ENCODE measurements around the gene FFAR3.
"Not testable (repeated sequence)": the region's sequence is repeated elsewhere in the genome, so short reads cannot be mapped to it uniquely, and the experiment has no call there.

Gene FFAR3

DNA sequence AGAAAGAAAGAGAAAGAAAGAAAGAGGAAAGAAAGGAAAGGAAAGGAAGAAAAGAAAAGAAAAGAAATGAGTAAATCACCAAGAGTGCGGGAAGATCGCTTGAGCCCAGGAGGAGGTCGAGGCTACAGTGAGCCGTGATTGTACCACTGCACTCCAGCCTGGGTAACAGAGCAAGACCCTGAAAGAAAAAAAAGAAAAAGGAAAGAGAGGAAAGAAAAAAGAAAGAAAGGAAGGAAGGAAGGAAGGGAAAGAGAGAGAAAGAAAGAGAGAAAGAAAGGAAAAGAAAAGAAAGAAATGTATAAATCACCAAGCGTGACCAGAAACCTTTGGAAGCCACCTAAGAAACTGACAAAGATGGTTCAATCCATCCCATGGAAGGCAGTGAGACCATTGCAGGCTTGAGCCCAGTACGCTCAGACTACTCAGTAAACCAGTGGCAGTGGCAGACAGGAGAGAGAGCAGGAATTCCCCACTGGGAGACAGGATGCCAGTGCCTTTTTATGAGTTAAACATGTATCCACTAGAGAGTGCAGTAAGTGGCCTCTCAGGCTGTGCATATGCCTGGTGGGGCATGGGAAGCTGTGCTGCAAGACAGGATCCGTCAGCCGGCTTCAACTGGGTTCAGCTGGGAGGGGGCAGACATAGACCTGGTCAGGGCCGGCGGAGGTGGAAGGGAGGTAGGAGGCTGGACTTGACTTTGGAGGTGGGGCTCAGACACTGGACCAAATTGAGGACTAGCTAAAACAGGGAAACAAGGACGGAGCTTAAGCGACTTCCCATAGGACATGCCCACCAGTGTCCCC is 17.4 kb downstream of the FFAR3 start:
- DNase-seq (ENCODE audit: low spot score): no peak

- no peak for DNase-seq (ENCODE audit: low spot score)
These were observed 19.4 kb downstream of the FFAR3 start for GRCh38 chr19:35377656-35378055.

DNA sequence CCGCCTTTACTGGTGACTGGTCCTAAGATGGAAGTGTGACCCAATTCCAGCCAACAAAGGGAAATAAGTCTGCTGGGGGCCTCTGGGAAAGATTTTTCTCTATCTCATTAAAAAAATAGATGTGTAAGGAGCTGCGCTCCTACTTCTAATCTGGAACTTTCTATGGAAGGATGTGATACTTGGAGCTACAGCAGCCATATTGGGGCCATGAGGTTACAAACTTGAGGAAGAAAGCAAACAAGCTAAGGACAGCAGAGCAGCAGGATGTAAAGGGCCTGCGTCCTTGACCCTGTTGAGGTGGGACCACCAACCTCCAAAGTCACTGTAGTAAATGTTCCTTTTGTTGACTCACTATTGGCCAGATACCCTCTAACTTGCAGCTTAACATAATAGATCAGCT is 20.1 kb downstream of the FFAR3 start:
- no peak for DNase-seq (ENCODE audit: low spot score)

- DNase-seq (ENCODE audit: low spot score): not testable (repeated sequence)
These were observed 21.3 kb downstream of the FFAR3 start for GRCh38 chr19:35379545-35379944.

DNA sequence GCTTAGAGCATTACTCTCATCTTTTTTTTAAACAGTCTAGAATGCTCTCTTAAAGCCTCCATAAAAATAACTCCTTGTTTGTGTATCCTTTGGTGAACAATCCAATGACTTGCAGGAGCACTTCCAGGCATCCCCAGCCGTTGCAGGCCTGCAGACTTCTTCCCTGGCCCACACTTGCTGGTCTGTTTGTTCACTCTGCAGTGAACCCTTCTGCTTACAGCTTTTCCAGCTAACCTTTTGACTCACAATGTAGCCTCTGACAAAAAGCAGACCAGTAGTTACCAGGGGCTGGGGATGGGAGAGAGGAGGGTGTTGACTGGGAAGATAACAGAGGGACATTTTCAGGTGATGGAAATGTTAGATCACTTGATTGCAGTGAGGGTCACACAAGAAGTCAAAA is 21.7 kb downstream of the FFAR3 start:
- no peak for DNase-seq (ENCODE audit: low spot score)

DNA sequence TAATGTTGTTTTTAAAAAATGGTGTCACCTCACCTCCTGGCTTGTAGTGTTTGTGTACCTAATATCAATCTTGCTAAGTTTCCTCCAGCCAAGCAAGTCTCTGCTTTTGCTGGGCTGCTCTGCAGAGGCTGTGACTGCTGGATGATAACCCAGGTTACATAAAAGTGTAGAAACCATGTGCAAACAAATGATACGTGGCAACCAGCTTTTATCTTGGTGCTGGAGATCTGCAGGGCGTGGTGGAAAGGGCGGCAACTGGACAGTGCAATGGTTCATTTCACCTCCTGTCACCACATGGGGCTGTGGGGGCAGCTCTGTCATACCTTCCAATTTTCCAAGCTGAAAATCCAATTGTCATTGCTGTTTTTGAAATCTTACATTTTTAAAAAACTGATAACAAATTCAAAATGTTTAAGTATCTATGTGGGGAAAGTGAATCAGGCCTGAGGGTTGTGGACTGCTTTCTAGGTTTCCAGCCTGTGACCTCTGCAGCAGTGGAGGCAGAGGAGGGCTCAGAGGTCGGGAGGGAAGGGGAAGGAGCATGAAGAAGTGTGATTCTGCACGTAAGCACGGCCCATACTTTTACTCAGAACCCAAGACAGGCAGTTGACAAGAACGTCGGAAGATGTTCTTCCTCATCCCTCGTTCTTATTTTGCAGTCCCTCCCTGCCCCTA is 22.3 kb downstream of the FFAR3 start:
- no peak for DNase-seq (ENCODE audit: low spot score)

DNA sequence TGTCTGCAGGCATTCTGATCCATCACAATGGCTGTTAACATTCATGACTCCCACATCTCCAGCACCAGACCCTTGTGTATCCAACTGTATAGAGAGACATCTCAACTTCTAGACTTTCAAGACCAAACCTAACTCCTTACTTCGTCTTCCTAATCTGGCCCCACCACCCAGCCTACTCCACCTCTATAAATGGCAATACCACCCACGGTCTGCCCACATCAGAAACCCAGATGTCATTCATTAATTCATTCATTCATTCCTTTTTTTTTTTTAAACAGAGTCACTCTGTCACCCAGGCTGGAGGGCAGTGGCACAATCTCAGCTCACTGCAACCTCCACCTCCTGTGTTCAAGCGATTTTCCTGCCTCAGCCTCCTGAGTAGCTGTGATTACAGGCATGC is 23.1 kb downstream of the FFAR3 start:
- no peak for DNase-seq (ENCODE audit: low spot score)

- DNase-seq (ENCODE audit: low spot score): no peak
These were observed 23.7 kb downstream of the FFAR3 start for GRCh38 chr19:35381926-35382325.

DNA sequence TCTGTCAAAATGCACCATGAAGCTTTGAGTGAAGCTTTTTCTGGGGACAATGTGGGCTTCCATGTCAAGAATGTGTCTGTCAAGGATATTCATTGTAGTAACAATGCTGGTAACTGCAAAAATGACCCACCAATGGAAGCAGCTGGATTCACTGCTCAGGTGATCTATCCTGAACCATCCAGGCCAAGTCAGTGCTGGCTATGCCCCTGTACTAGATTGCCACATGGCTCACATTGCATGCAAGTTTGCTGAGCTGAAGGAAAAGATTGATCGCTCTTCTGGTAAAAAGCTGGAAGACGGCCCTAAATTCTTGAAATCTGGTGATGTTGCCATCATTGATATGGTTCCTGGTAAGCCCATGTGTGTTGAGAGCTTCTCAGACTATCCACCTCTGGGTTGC is 25.3 kb downstream of the FFAR3 start:
- no peak for DNase-seq (ENCODE audit: low spot score)

DNA sequence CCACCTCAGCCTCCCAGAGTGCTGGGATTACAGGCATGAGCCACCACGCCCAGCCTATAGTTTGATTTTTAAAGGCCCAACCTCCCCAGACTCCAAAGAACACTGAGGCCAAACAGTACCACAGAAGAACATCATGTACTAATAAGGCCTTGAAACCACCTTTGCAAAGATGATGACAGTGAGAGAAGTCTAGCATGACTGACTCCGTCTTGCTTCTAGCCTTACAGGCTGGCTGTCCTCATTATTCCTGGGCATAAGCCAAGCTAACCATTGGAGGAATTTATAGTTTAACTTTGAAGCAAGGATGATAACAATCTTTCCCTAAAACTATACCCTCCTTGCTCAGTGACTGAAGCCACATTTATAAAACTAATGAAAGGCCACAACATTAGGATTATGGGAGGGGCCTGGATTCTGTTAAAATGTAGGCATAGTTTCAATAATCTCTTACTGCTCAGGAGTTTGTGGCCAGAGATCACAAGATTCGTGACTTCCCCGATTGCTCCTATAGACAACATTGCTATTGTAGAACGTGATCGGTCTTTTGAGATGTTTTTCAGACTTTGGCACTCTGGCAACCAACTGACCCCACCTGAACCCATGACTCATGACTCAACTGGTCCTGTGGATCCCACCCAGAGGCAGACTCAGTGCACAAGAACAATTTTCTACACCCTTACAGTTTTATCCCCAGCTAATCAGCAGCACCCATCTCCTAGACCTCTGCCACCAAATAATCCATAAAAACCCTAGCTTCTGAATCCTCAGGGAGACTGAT is 30.2 kb downstream of the FFAR3 start:
- no peak for DNase-seq (ENCODE audit: low spot score)

- DNase-seq (ENCODE audit: low spot score): no peak
These were observed 31.1 kb downstream of the FFAR3 start for GRCh38 chr19:35389192-35389861.

GRCh38 chr19:35392742-35393715 is 34.8 kb downstream of the FFAR3 start:
- DNase-seq (ENCODE audit: low spot score): no peak

- no peak for DNase-seq (ENCODE audit: low spot score)
These were observed 37.3 kb downstream of the FFAR3 start for GRCh38 chr19:35395382-35396199.

GRCh38 chr19:35396240-35396885 is 38.1 kb downstream of the FFAR3 start:
- DNase-seq (ENCODE audit: low spot score): no peak

DNA sequence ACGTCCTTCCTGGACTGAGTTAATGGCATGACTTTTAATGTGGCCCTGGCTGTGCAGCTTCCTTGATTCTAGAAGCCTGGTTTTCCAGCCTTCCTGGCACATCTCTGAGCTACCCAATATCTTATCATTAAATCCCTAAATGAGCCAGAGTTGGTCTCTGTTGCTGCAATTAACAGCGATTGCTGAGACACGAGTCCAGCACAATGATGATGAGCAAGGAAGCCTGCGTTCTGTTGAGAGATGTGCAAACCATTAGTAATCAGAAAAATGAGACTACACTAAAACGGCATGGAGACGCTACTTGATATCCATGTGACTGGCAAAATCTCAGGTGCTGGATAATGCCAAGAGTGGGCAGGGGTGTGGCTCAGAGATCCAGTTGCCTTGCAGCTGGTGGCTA is 38.8 kb downstream of the FFAR3 start:
- no peak for DNase-seq (ENCODE audit: low spot score)

DNA sequence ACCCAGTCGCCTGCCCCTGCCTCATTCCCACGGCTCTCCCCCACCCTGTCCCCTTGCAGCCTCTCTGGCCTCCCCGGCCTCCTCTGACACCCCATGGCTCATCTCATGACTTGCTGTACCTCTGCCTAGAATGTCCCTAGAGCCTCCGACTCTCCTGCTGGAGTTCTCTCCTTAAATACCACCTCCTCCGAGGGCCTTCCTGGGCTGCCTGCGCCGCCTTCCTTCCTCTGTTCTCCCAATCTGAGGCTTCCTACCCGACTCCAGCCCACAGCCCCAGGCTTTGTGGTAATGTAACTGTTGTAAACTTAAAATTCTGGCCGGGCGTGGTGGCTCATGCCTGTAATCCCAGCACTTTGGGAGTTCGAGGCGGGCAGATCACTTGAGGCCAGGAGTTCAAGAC is 40.3 kb downstream of the FFAR3 start:
- no peak for DNase-seq (ENCODE audit: low spot score)

DNA sequence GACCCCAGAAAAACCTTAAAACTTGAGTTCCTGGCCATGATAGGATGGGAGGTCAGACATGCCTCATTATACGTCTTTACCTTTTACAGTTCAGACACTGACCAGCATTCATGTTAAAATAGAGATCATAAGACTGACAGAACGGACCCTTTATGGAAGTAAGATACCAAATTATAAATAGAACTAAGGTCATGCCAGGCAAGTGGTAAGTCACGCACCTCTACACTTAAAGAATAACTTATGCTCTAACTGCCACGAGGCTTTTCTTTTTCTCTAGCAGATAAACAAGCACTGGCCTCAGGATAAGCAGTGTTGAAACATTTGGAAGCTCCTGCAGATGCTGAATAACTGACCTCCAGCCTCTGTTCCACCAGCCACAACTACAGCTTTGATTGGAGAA is 41.0 kb downstream of the FFAR3 start:
- no peak for DNase-seq (ENCODE audit: low spot score)

- no peak for DNase-seq (ENCODE audit: low spot score)
These were observed 41.9 kb downstream of the FFAR3 start for GRCh38 chr19:35399948-35400772.

- no peak for DNase-seq (ENCODE audit: low spot score)
These were observed 42.5 kb downstream of the FFAR3 start for GRCh38 chr19:35400773-35401100.

Data from NAMALWA (cell line).